SU-DHL-6 (cell line): Measurements from ENCODE around the gene PRRC2A.

ENCODE experiments used
- H2AFZ ChIP-seq: fragments of 200-600 bp; sonication (generic); 2 replicates; pipeline ENCODE4 v1.6.1; 2014; ENCODE audit warnings: low read depth, mild to moderate bottlenecking, moderate library complexity, mixed read lengths, antibody characterized with exemption, low read length; ENCODE audit not compliant: severe bottlenecking
- H3F3A ChIP-seq: fragments of 200-600 bp; shearing (Covaris generic); 2 replicates; pipeline ENCODE4 v1.6.0; 2016; ENCODE audit warnings: antibody characterized with exemption, mild to moderate bottlenecking; ENCODE audit not compliant: insufficient read depth
- H3K27ac ChIP-seq: fragments of 200-600 bp; sonication (generic); 2 replicates; pipeline ENCODE4 v1.5.1; 2016; ENCODE audit warnings: low read depth, mild to moderate bottlenecking, low read length, moderate library complexity, mixed read lengths
- H3K27me3 ChIP-seq: fragments of 200-600 bp; sonication (generic), shearing (Covaris generic); 2 replicates; pipeline ENCODE4 v1.6.0; 2014; ENCODE audit warnings: mild to moderate bottlenecking, low read length
- H3K36me3 ChIP-seq: fragments of 200-600 bp; sonication (generic); 2 replicates; pipeline ENCODE4 v1.6.1; 2014; ENCODE audit warnings: mild to moderate bottlenecking, low read length, mixed read lengths
- H3K4me2 ChIP-seq: fragments of 300-600, 200-600 bp; shearing (Covaris generic), sonication (generic); 2 replicates; pipeline ENCODE4 v1.6.0; 2014; ENCODE audit warnings: low read length, low read depth, mild to moderate bottlenecking; ENCODE audit not compliant: poor library complexity, severe bottlenecking
- H3K4me3 ChIP-seq: fragments of 200-600 bp; sonication (generic); 2 replicates; pipeline ENCODE4 v1.5.1; 2014; ENCODE audit warnings: antibody characterized with exemption, low read length, mild to moderate bottlenecking, mixed read lengths; ENCODE audit not compliant: insufficient read depth, poor library complexity, severe bottlenecking
- H3K79me2 ChIP-seq: fragments of 200-600 bp; sonication (generic); 2 replicates; pipeline ENCODE4 v1.6.1; 2014; ENCODE audit warnings: mild to moderate bottlenecking, low read length, moderate library complexity; ENCODE audit not compliant: insufficient read depth
- H3K9ac ChIP-seq: fragments of 200-600 bp; sonication (generic); 2 replicates; pipeline ENCODE4 v1.7.0; 2014; ENCODE audit warnings: mild to moderate bottlenecking, low read length
- H3K9me2 ChIP-seq: fragments of 200-600 bp; sonication (generic); replicated peaks from 2 replicates; pipeline ENCODE4 v1.6.1; 2014; ENCODE audit warnings: low read length; ENCODE audit not compliant: insufficient read depth
- H3K9me3 ChIP-seq: fragments of 200-600 bp; sonication (generic); 2 replicates; pipeline ENCODE4 v1.6.1; 2014; ENCODE audit warnings: low read length, mixed read lengths; ENCODE audit not compliant: insufficient read depth
- H4K20me1 ChIP-seq: fragments of 200-600 bp; sonication (generic); 2 replicates; pipeline ENCODE4 v1.6.1; 2014; ENCODE audit warnings: low read depth, mild to moderate bottlenecking, antibody characterized with exemption, low read length, moderate library complexity, mixed read lengths
- EZH2phosphoT487 ChIP-seq: fragments of 200-600 bp; sonication (generic), shearing (Covaris generic); conservative IDR thresholded peaks from 2 replicates; pipeline ENCODE4 v1.6.1; 2018; ENCODE audit warnings: mild to moderate bottlenecking, antibody characterized with exemption, low read length, moderate library complexity, mixed read lengths
- TF ChIP-seq, protein P1 (sequence below): fragments of 200-600 bp; sonication (generic); IDR thresholded peaks from one replicate; pipeline ENCODE4 v1.5.1; 2017; ENCODE audit warnings: antibody characterized with exemption, mild to moderate bottlenecking, low read length, moderate library complexity; ENCODE audit not compliant: insufficient read depth, poor library complexity, severe bottlenecking

The PRRC2A gene

GRCh38 chr6:31609519-31610406 lies 10.8 kb upstream of the PRRC2A start:
- H3K4me3 ChIP-seq: no peak overlapping the region
- H3K27me3 ChIP-seq: no peaks in the 10 kb centered on the region
- no peak overlapping the region for H3K27ac ChIP-seq
- no peak overlapping the region for H2AFZ ChIP-seq
- no peak for TF ChIP-seq EZH2phosphoT487
- TF ChIP-seq, protein P1, sequence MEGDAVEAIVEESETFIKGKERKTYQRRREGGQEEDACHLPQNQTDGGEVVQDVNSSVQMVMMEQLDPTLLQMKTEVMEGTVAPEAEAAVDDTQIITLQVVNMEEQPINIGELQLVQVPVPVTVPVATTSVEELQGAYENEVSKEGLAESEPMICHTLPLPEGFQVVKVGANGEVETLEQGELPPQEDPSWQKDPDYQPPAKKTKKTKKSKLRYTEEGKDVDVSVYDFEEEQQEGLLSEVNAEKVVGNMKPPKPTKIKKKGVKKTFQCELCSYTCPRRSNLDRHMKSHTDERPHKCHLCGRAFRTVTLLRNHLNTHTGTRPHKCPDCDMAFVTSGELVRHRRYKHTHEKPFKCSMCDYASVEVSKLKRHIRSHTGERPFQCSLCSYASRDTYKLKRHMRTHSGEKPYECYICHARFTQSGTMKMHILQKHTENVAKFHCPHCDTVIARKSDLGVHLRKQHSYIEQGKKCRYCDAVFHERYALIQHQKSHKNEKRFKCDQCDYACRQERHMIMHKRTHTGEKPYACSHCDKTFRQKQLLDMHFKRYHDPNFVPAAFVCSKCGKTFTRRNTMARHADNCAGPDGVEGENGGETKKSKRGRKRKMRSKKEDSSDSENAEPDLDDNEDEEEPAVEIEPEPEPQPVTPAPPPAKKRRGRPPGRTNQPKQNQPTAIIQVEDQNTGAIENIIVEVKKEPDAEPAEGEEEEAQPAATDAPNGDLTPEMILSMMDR: no peak
- no peaks in the 10 kb centered on the region for H3K36me3 ChIP-seq
- H4K20me1 ChIP-seq: no peaks in the 10 kb centered on the region
- H3K9me2 ChIP-seq: no peaks in the 10 kb centered on the region
- H3K4me2 ChIP-seq: no peak overlapping the region
- 0 out of 2 replicates have a peak, but pooled peaks cover 3% of the 10 kb centered on the region for H3F3A ChIP-seq
- H3K79me2 ChIP-seq: no peaks in the 10 kb centered on the region
- no peaks in the 10 kb centered on the region for H3K9me3 ChIP-seq
- no peak overlapping the region for H3K9ac ChIP-seq

GRCh38 chr6:31610968-31611367 lies 9.5 kb upstream of the PRRC2A start:
- Histone ChIP-seq H3K4me3 (no peak overlapping the region), H3K27ac (no peak overlapping the region), H3K9me2 (no peaks in the 10 kb centered on the region), H3K9ac (no peak overlapping the region), H3K79me2 (no peaks in the 10 kb centered on the region), H3K27me3 (no peaks in the 10 kb centered on the region), H3K9me3 (no peaks in the 10 kb centered on the region), H3K4me2 (no peak overlapping the region), H2AFZ (no peak overlapping the region), H3F3A (0 out of 2 replicates have a peak, but pooled peaks cover 4% of the 10 kb centered on the region), H3K36me3 (no peaks in the 10 kb centered on the region), H4K20me1 (no peaks in the 10 kb centered on the region)
- TF ChIP-seq EZH2phosphoT487: no peak
- TF ChIP-seq, protein P1: no peak

GRCh38 chr6:31614075-31614619 lies 6.4 kb upstream of the PRRC2A start:
- Histone ChIP-seq H3K4me3 (no peak overlapping the region), H3K9me3 (no peaks in the 10 kb centered on the region), H2AFZ (no peak overlapping the region), H3K9me2 (no peaks in the 10 kb centered on the region), H3K9ac (no peak overlapping the region), H4K20me1 (no peaks in the 10 kb centered on the region), H3K79me2 (no peaks in the 10 kb centered on the region), H3K27me3 (no peaks in the 10 kb centered on the region), H3F3A (0 out of 2 replicates have a peak, but pooled peaks cover 10% of the 10 kb centered on the region), H3K4me2 (no peak overlapping the region), H3K36me3 (no peaks in the 10 kb centered on the region), H3K27ac (no peak overlapping the region)
- TF ChIP-seq, protein P1: no peak
- no peak for TF ChIP-seq EZH2phosphoT487
